Transverse colon (tissue), 4 donors: Measurements from ENCODE around the gene C11orf42. TPM values are rescaled to one million over a fixed set of nuclear protein-coding genes. Genes with fewer than 3 reads are reported as not detected.
A peak's percentile ranks its signal among the peaks of the same experiment; 100 is the strongest.

Source experiments
- DNase-seq: peaks from one replicate; pipeline ENCODE4 v3.0.0-alpha.2; 2019
- H3K27ac ChIP-seq, 4 donors: fragments of 200-600 bp; sonication (generic); 2 replicates each; pipeline ENCODE4 v1.5.1; 2016 to 2018; ENCODE audit warnings: inconsistent platforms in 4 of 4
- H3K27me3 ChIP-seq: fragments of 200-600 bp; sonication (generic); 2 replicates; pipeline ENCODE4 v1.5.1; 2017; ENCODE audit warnings: inconsistent platforms
- H3K36me3 ChIP-seq, 4 donors: fragments of 200-600 bp; sonication (generic); 2 replicates each; pipeline ENCODE4 v1.5.1; 2017 to 2019; ENCODE audit warnings: inconsistent platforms in 4 of 4
- H3K4me1 ChIP-seq, 4 donors: fragments of 200-600 bp; sonication (generic); 2 replicates each; pipeline ENCODE4 v1.5.1; 2017 to 2020; ENCODE audit warnings: inconsistent platforms in 4 of 4
- H3K4me3 ChIP-seq, 4 donors: fragments of 200-600 bp; sonication (generic); 1 replicate in 1 of 4; 2 replicates in 3 of 4; pipeline versions ENCODE4 v1.5.1 to v1.6.1; 2017 to 2019; ENCODE audit warnings: inconsistent platforms in 4 of 4
- H3K9me3 ChIP-seq, 2 donors: fragments of 200-600 bp; sonication (generic); 2 replicates each; pipeline ENCODE4 v1.5.1; 2017 to 2019; ENCODE audit warnings: inconsistent platforms in 2 of 2
- CTCF ChIP-seq, 5 experiments: fragments of 200-600 bp in 3 of 5; fragments of 450-650 bp in 2 of 5; sonication (generic) in 3 of 5; IDR thresholded peaks; 1 replicate in 2 of 5; 2 replicates in 3 of 5; pipeline ENCODE4 v1.5.1; 2016 to 2017; ENCODE audit warnings: antibody characterized with exemption in 5 of 5, inconsistent platforms in 3 of 5, mild to moderate bottlenecking in 2 of 5, moderate library complexity in 1 of 5
- EP300 ChIP-seq: sonication (generic); formaldehyde crosslinking; IDR thresholded peaks from one replicate; pipeline ENCODE4 v1.6.1; 2017; ENCODE audit warnings: antibody characterized with exemption, low read depth
- POLR2A ChIP-seq: fragments of 450-650 bp; IDR thresholded peaks from one replicate; pipeline ENCODE4 v1.6.1; 2016; ENCODE audit warnings: antibody characterized with exemption, mild to moderate bottlenecking, moderate library complexity
- POLR2AphosphoS5 ChIP-seq, 3 donors: sonication (generic); formaldehyde crosslinking; IDR thresholded peaks; one replicate each; pipeline ENCODE4 v1.6.1; 2016; ENCODE audit warnings: antibody characterized with exemption in 3 of 3
- WGBS, 2 donors: methylation state at CpG; one replicate each; pipeline ENCODE4 v1.1.5; 2018; ENCODE audit warnings: low coverage in 1 of 2; 5-methylcytosine and 5-hydroxymethylcytosine counted together
- in situ Hi-C, 4 donors: fragments of 200-750 bp; cut with MboI; loops; one replicate each; pipeline versions ENCODE4 v1.15.0 to v1.15.1; 2017; ENCODE audit warnings: low sequenced_read_pairs in 3 of 4, low pct_ligation_motif_present in 1 of 4, low pct_unique_long_range_greater_than_20kb in 1 of 4
- intact Hi-C: fragments of 100-400 bp; cut with DNase I; formaldehyde crosslinking; loops from one replicate; pipeline ENCODE4 v1.15.1; 2023; ENCODE audit warnings: low total_unique reads
- total RNA-seq, 4 donors: library from RNA; depleted of rRNA; stranded (reverse); fragments of >200 nt; gene quantifications; one replicate each; pipeline ENCODE4 v1.1.0, GENCODE V29; 2016

The C11orf42 gene
- total RNA-seq, 4 donors from 2014 or later = not detected

DNA sequence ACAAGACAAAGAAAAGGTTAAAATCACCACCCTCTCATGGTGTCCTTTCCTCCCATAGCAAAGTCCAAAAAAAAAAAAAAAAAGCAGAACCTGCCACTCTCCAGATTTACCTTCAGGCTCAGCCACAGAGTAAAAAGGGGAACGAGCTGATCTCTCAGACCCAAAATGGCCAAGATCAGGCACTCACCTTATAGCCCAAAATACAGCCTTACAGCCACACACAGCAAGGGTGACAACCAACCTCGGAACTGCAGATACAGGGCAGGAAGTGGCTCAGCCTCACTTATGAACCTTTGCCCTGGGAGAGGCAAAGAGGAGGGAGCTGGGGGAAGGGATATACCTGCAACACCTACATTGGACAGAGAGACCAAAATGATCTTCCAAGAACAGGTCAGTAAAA, 24.6 kb downstream of the C11orf42 start:
- DNase-seq = peak; percentile 80
- in situ Hi-C loops (loop anchor here in 1 of 4 donors (10.0 kb wide), 1 partner anchor 255 kb away; the partner anchor contains the start of genes ARFIP2 and TIMM10B), intact Hi-C loops (no loop called here)
- Histone ChIP-seq H3K9me3 (no peaks in the 10 kb centered on the region), H3K4me3 (peak overlapping the region in 3 of 4 donors; percentile 19 to 41 (median 29)), H3K36me3 (no peaks in the 10 kb centered on the region), H3K27me3 (no peaks in the 10 kb centered on the region), H3K27ac (peak overlapping the region; percentile 78 to 87 (median 82)), H3K4me1 (peaks cover 16 to 79% (median 41%) of the 10 kb centered on the region in 4 donors)
- 0 to 46% methylated on average over 1 to 2 of the region's 2 CpGs for WGBS, 2 donors
- TF ChIP-seq EP300 = no peak
- no peak for TF ChIP-seq CTCF (IDR thresholded peaks at IDR 0.05)
- peak; percentile 84 to 98 (median 95) for TF ChIP-seq POLR2AphosphoS5 (IDR thresholded peaks at IDR 0.05)
- TF ChIP-seq POLR2A = peak; percentile 84

- no peak overlapping the region for H3K4me3 ChIP-seq
- no peaks in the 10 kb centered on the region for H3K36me3 ChIP-seq
- peaks cover 4 to 49% (median 31%) of the 10 kb centered on the region in 4 donors for H3K4me1 ChIP-seq
- DNase-seq = no peak
- TF ChIP-seq POLR2AphosphoS5 (IDR thresholded peaks at IDR 0.05) = no peak
- TF ChIP-seq EP300 = no peak
- no peak for TF ChIP-seq CTCF (IDR thresholded peaks at IDR 0.05)
- no peak for TF ChIP-seq POLR2A
- no peaks in the 10 kb centered on the region for H3K27me3 ChIP-seq
- intact Hi-C loops = no loop called here
- no peaks in the 10 kb centered on the region for H3K9me3 ChIP-seq
- in situ Hi-C loops = loop anchor here in 1 of 4 donors (10.0 kb wide), 1 partner anchor 252 kb away; the partner anchor contains the start of genes ARFIP2 and TIMM10B
- H3K27ac ChIP-seq = no peak overlapping the region
Measured at GRCh38 chr11:6232899-6233298, 27.5 kb downstream of the C11orf42 start.

GRCh38 chr11:6233984-6234386, 28.6 kb downstream of the C11orf42 start:
- intact Hi-C loops = no loop called here
- 1 to 2% methylated on average over 9 to 10 of the region's 10 CpGs for WGBS, 2 donors
- H3K27ac ChIP-seq = peak overlapping the region; percentile 87 to 96 (median 90)
- peaks cover 4 to 39% (median 27%) of the 10 kb centered on the region in 4 donors for H3K4me1 ChIP-seq
- in situ Hi-C loops = loop anchor here in 1 of 4 donors (10.0 kb wide), 1 partner anchor 251 kb away; the partner anchor contains the start of genes ARFIP2 and TIMM10B
- H3K9me3 ChIP-seq = no peaks in the 10 kb centered on the region
- DNase-seq = peak; percentile 29
- no peaks in the 10 kb centered on the region for H3K36me3 ChIP-seq
- TF ChIP-seq POLR2A (no peak), CTCF (IDR thresholded peaks at IDR 0.05) (no peak), POLR2AphosphoS5 (IDR thresholded peaks at IDR 0.05) (no peak), EP300 (no peak)
- H3K4me3 ChIP-seq = peak overlapping the region; percentile 60 to 94 (median 73)
- H3K27me3 ChIP-seq = no peaks in the 10 kb centered on the region

DNA sequence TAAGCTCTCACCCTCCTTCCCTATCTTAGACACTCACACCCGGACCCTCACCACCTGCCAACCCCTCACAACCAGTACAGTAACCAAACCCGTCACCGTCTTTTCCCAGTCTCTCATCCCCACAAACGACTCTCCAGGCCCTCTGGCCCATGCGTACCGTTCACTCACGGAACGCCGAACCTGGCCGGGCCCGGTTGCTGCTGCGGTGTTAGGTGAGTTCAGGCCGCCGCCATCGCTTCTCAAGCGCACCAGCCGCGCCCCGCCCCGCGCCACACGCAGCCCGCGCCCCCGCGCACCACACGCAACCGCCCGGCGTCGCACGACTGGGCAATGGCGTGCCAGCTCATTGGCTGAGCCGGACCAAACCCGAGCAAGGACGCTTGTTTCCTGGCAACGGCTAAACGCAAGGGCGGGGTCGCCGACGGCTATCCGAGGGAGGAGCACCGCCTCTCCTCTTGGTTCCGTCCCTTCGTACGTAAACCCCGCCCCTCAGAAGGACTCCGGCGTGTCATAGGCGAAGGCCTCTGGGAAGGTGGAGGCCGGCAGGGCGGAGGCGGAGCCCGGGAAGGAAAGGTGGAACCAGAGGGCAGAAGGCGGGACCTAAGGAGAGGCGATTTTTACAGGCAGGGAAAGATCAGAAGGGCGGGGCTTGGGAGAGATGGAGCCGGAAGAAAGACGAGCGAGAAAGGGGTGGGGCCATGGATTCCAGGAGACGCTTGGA, 29.2 kb downstream of the C11orf42 start, which contains the start of gene FHIP1B:
Gene FHIP1B, minus strand, starts transcription at position 250 of the 721 bp plus-strand sequence. CDS start 10,120 bp downstream, outside the sequence.
- intact Hi-C loops (no loop called here), in situ Hi-C loops (loop anchor here in 1 of 4 donors (10.0 kb wide), 1 partner anchor 250 kb away; the partner anchor contains the start of genes ARFIP2 and TIMM10B)
- no peak for TF ChIP-seq CTCF (IDR thresholded peaks at IDR 0.05)
- peak; percentile 64 to 89 (median 87) for TF ChIP-seq POLR2AphosphoS5 (IDR thresholded peaks at IDR 0.05)
- TF ChIP-seq POLR2A = peak; percentile 82
- TF ChIP-seq EP300 = no peak
- DNase-seq = peak; percentile 100
- Histone ChIP-seq H3K27ac (peak within 1 kb of the TSS; percentile 91 to 96 (median 92)), H3K4me3 (peak within 1 kb of the TSS; percentile 60 to 94 (median 73)), H3K27me3 (no peaks in the 10 kb centered on the region), H3K36me3 (no peaks in the 10 kb centered on the region), H3K4me1 (peaks cover 4 to 37% (median 26%) of the 10 kb centered on the region in 4 donors), H3K9me3 (no peaks in the 10 kb centered on the region)
- 0 to 1% methylated on average over 7 to 54 of the region's 62 CpGs for WGBS, 2 donors
